ENCODE measurements around the gene VSTM1. TPM values are rescaled to one million over a fixed set of nuclear protein-coding genes. Genes with fewer than 3 reads are reported as not detected.

The VSTM1 gene
- total and polyA plus RNA-seq, 2 of the 8 experiments (the other 6 are each of a cell fraction or from before 2014, with no cell fraction given): 0.12 to 0.65 TPM

DNA sequence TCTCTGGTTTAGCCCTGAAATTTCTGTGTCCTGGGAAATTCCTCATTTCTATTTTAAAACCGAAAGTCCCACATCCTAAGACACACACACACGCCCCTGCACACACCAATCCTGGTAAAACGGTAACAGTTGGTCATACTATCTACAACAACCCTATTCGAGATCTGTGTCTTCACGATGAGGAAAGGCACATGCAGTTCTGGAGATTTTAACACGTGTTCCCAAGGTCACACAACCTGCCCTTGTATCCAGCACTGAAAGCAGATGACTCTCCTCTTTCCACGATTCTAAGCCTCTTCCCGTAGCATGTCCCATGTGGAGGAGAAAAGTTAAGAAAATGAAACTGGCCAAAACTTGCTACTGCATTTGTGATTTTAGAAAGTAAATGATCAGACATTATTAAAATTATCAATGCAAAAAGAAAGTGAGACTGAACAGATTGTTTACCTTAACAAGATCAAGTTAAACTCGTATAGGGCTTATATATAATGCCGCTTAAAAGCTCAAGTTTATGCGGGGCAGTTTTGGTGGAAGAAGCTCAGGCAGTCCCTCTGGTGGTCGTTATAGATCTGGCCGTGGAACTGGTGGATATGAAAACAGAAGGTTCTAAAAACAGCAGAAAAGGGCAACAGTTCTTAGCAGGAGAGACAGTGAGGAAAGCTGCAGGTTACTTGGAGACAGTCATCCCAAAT lies 32.7 kb downstream of the VSTM1 start:
- Histone ChIP-seq H3K4me3 (ENCODE audit: extremely low read depth in 1 of 4, insufficient read depth in 2 of 4, low read depth in 3 of 4, low read length in 4 of 4) (no peak overlapping the region), H2AFZ (ENCODE audit: low read length) (no peak overlapping the region)
- POLR2A ChIA-PET (ENCODE audit: partially characterized antibody): interaction anchor here (0.7 to 1.0 kb wide), 4 partner anchors 12 to 248 kb away, joined by 3 to 4 read pairs (median 4); no protein-coding TSS in a partner anchor

More for the DNA sequence above, 32.7 kb downstream of the VSTM1 start:
- Histone ChIP-seq H3K18ac (ENCODE audit: extremely low read depth, low read length) (no peak overlapping the region), H3K9ac (replicated peaks in 1 of 4; ENCODE audit: extremely low read depth in 1 of 4, low read depth in 3 of 4, low read length in 3 of 4) (peak overlapping the region in 1 of 4 experiments; percentile 10; a peak in 1 of 7 replicates), H3K23me2 (ENCODE audit: low read depth, low read length) (no peaks in the 10 kb centered on the region), H3K14ac (ENCODE audit: insufficient read length) (no peak overlapping the region), H3K79me1 (ENCODE audit: low read depth, low read length) (no peaks in the 10 kb centered on the region), H3K4me1 (replicated peaks in 1 of 4; ENCODE audit: control insufficient read depth in 3 of 4, insufficient read depth in 4 of 4, low read length in 3 of 4) (peaks cover 2 to 9% (median 5%) of the 10 kb centered on the region in 4 experiments; a peak in 6 of 7 replicates), H3K79me2 (ENCODE audit: control insufficient read depth in 1 of 2, insufficient read depth in 2 of 2, low read length in 2 of 2) (no peaks in the 10 kb centered on the region), H3K27ac (ENCODE audit: low read depth, low read length) (no peak overlapping the region), H2AK5ac (ENCODE audit: low read depth, low read length) (0 out of 2 replicates have a peak overlapping the region, but pooled peaks have one; percentile 3), H4K91ac (replicated peaks; ENCODE audit: insufficient read length, low read length) (peak overlapping the region; percentile 93), H3K27me3 (replicated peaks in 1 of 4; ENCODE audit: control insufficient read depth in 3 of 4, extremely low read depth in 1 of 4, insufficient read depth in 3 of 4, low read length in 3 of 4) (no peaks in the 10 kb centered on the region), H2BK5ac (ENCODE audit: low read depth, low read length) (peak overlapping the region; percentile 60; the same call in 1 of the 2 replicates), H2BK15ac (ENCODE audit: low read length) (no peak overlapping the region), H3K56ac (replicated peaks; ENCODE audit: insufficient read length, low read depth, low read length) (no peak overlapping the region), H2BK20ac (ENCODE audit: low read length) (0 out of 2 replicates have a peak overlapping the region, but pooled peaks have one; percentile 10), H3K36me3 (ENCODE audit: control insufficient read depth in 2 of 4, insufficient read depth in 4 of 4, low read length in 3 of 4) (no peaks in the 10 kb centered on the region), H4K5ac (ENCODE audit: insufficient read length, low read depth, low read length) (no peak overlapping the region), H3K4me2 (ENCODE audit: insufficient read depth in 1 of 2, low read depth in 2 of 2, low read length in 2 of 2) (no peak overlapping the region), H4K8ac (ENCODE audit: extremely low read depth, insufficient read depth, low read length) (no peak overlapping the region), H2BK12ac (ENCODE audit: low read depth, low read length) (peak overlapping the region; percentile 55), H3K9me3 (ENCODE audit: insufficient read depth in 2 of 2, low read depth in 1 of 2, low read length in 1 of 2) (no peaks in the 10 kb centered on the region), H2BK120ac (replicated peaks; ENCODE audit: low read depth, low read length) (peak overlapping the region; percentile 88), H4K20me1 (replicated peaks in 1 of 2; ENCODE audit: control insufficient read depth in 1 of 2, insufficient read depth in 2 of 2, low read length in 2 of 2) (no peaks in the 10 kb centered on the region), H3K4ac (replicated peaks; ENCODE audit: insufficient read length, low read depth, low read length) (peak overlapping the region; percentile 94), H3K23ac (ENCODE audit: insufficient read length) (no peak overlapping the region)
- DNase-seq (ENCODE audit: low read depth in 1 of 2, low spot score in 2 of 2) (no peak), FAIRE-seq (peak; percentile 66)
- CTCF ChIA-PET (ENCODE audit: partially characterized antibody): interaction anchor here (0.6 to 6.2 kb wide), 20 partner anchors 9 to 259 kb away, joined by 3 to 36 read pairs (median 4); partner anchors contain the start of gene VSTM1
- TF ChIP-seq CHD1 (IDR thresholded peaks at IDR 0.05; ENCODE audit: low read depth, low read length) (no peak), RAD21 (IDR thresholded peaks at IDR 0.05 in 1 of 2, conservative IDR thresholded peaks at IDR 0.05 in 1 of 2; ENCODE audit: low read depth in 2 of 2, low read length in 2 of 2) (peak; percentile 33 to 50)
- TF ChIP-seq, protein P1, sequence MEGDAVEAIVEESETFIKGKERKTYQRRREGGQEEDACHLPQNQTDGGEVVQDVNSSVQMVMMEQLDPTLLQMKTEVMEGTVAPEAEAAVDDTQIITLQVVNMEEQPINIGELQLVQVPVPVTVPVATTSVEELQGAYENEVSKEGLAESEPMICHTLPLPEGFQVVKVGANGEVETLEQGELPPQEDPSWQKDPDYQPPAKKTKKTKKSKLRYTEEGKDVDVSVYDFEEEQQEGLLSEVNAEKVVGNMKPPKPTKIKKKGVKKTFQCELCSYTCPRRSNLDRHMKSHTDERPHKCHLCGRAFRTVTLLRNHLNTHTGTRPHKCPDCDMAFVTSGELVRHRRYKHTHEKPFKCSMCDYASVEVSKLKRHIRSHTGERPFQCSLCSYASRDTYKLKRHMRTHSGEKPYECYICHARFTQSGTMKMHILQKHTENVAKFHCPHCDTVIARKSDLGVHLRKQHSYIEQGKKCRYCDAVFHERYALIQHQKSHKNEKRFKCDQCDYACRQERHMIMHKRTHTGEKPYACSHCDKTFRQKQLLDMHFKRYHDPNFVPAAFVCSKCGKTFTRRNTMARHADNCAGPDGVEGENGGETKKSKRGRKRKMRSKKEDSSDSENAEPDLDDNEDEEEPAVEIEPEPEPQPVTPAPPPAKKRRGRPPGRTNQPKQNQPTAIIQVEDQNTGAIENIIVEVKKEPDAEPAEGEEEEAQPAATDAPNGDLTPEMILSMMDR (IDR thresholded peaks at IDR 0.05; ENCODE audit: control extremely low read depth in 1 of 3, insufficient read depth in 1 of 3, low read depth in 1 of 3, low read length in 3 of 3): peak; percentile 24 to 58 (median 44)
- 69% methylated on average over 13 of the region's 13 CpGs; no CpG with 5 or more reads in 1 of the 2 experiments for WGBS, 2 experiments (ENCODE audit: extremely low coverage in 1 of 2, insufficient coverage in 1 of 2, insufficient read length in 1 of 2, insufficient replicate concordance in 2 of 2, low coverage in 1 of 2, low lambda C conversion rate in 2 of 2, missing lambda C conversion rate in 1 of 2)
